ENCODE data around the gene TFCP2L1.

Gene TFCP2L1

GRCh38 chr2:121184248-121184862 is 100.6 kb downstream of the TFCP2L1 start (continued):
- no peak for TF ChIP-seq ZNF202 (tag by site-specific recombination; IDR thresholded peaks at IDR 0.05; ENCODE audit: borderline replicate concordance)
- no peak for TF ChIP-seq HIC1 (tag by site-specific recombination; IDR thresholded peaks at IDR 0.05)
- TF ChIP-seq ZNF768 (tag by site-specific recombination; IDR thresholded peaks at IDR 0.05) = no peak
- TF ChIP-seq SCRT1 (tag by site-specific recombination; IDR thresholded peaks at IDR 0.05; ENCODE audit: borderline replicate concordance) = peak; percentile 90
- peak; percentile 23; the same call in 1 of the 2 replicates for TF ChIP-seq ZIC2 (tag by site-specific recombination; IDR thresholded peaks at IDR 0.05)
- TF ChIP-seq ZNF114 (tag by site-specific recombination; IDR thresholded peaks at IDR 0.05) = no peak
- no peak for TF ChIP-seq ZNF19 (tag by site-specific recombination; IDR thresholded peaks at IDR 0.05; ENCODE audit: low read depth)
- TF ChIP-seq REPIN1 (tag by site-specific recombination; IDR thresholded peaks at IDR 0.05; ENCODE audit: low read depth) = no peak
- no peak for TF ChIP-seq SALL2 (tag by site-specific recombination; IDR thresholded peaks at IDR 0.05; ENCODE audit: borderline replicate concordance)
- no peak for TF ChIP-seq FEZF1 (tag by site-specific recombination; IDR thresholded peaks at IDR 0.05)

DNA sequence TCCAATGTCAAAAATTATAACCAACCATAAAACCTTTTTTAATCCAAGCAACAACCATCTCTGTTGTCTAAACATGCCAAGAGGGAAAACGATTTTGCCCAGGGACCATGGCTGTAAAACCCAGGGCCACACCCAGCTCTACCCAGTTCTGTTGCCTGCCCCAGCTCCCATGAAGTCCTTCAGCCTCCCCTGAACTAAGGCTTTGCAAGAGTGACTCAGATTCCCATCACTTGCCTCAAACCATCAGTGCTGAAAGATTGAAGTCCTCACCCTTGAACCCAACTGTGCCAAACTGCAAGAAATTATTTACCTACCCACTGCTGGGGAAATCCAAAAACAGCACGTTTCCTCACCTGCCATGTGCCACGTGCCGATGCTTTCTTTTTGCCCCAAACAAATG is 102.5 kb downstream of the TFCP2L1 start:
- Histone ChIP-seq H3K36me3 (ENCODE audit: control insufficient read depth in 2 of 2, insufficient read depth in 1 of 2, low read length in 2 of 2) (no peaks in the 10 kb centered on the region), H3K9me3 (ENCODE audit: control insufficient read depth, insufficient read depth, low read depth, low read length) (no peaks in the 10 kb centered on the region), H3K4me3 (ENCODE audit: low read depth, low read length) (no peak overlapping the region), H3K27ac (ENCODE audit: extremely low read depth, low read depth, low read length) (no peak overlapping the region), H3K4me1 (ENCODE audit: control insufficient read depth, insufficient read depth, low read length) (no peaks in the 10 kb centered on the region)
- TF ChIP-seq ZNF174 (tag by site-specific recombination; IDR thresholded peaks at IDR 0.05) = no peak
- TF ChIP-seq ZNF2 (tag by site-specific recombination; IDR thresholded peaks at IDR 0.05) = no peak
- no peak for TF ChIP-seq OVOL3 (tag by site-specific recombination; IDR thresholded peaks at IDR 0.05)
- TF ChIP-seq, protein P1, sequence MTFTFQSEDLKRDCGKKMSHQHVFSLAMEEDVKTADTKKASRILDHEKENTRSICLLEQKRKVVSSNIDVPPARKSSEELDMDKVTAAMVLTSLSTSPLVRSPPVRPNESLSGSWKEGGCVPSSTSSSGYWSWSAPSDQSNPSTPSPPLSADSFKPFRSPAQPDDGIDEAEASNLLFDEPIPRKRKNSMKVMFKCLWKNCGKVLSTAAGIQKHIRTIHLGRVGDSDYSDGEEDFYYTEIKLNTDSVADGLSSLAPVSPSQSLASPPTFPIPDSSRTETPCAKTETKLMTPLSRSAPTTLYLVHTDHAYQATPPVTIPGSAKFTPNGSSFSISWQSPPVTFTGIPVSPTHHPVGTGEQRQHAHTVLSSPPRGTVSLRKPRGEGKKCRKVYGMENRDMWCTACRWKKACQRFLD (tag by site-specific recombination; IDR thresholded peaks at IDR 0.05) = no peak
- no peak for TF ChIP-seq ZNF184 (tag by site-specific recombination; IDR thresholded peaks at IDR 0.05)
- TF ChIP-seq ZNF610 (tag by site-specific recombination; IDR thresholded peaks at IDR 0.05; ENCODE audit: borderline replicate concordance) = no peak
- no peak for TF ChIP-seq GLIS1 (tag by site-specific recombination; IDR thresholded peaks at IDR 0.05)
- TF ChIP-seq ZNF140 (tag by site-specific recombination; IDR thresholded peaks at IDR 0.05) = no peak
- TF ChIP-seq SP2 (tag by site-specific recombination; IDR thresholded peaks at IDR 0.05) = no peak
- TF ChIP-seq ZNF76 (tag by site-specific recombination; IDR thresholded peaks at IDR 0.05; ENCODE audit: borderline replicate concordance, low read depth) = no peak
- TF ChIP-seq ZNF423 (tag by site-specific recombination; IDR thresholded peaks at IDR 0.05) = no peak
- TF ChIP-seq, protein P2, sequence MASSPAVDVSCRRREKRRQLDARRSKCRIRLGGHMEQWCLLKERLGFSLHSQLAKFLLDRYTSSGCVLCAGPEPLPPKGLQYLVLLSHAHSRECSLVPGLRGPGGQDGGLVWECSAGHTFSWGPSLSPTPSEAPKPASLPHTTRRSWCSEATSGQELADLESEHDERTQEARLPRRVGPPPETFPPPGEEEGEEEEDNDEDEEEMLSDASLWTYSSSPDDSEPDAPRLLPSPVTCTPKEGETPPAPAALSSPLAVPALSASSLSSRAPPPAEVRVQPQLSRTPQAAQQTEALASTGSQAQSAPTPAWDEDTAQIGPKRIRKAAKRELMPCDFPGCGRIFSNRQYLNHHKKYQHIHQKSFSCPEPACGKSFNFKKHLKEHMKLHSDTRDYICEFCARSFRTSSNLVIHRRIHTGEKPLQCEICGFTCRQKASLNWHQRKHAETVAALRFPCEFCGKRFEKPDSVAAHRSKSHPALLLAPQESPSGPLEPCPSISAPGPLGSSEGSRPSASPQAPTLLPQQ (tag by site-specific recombination; IDR thresholded peaks at IDR 0.05) = no peak
- TF ChIP-seq ZNF274 (IDR thresholded peaks at IDR 0.05; ENCODE audit: low read length) = no peak
- no peak for TF ChIP-seq ZNF274 (tag by site-specific recombination; IDR thresholded peaks at IDR 0.05; ENCODE audit: borderline replicate concordance)
- TF ChIP-seq, protein P3, sequence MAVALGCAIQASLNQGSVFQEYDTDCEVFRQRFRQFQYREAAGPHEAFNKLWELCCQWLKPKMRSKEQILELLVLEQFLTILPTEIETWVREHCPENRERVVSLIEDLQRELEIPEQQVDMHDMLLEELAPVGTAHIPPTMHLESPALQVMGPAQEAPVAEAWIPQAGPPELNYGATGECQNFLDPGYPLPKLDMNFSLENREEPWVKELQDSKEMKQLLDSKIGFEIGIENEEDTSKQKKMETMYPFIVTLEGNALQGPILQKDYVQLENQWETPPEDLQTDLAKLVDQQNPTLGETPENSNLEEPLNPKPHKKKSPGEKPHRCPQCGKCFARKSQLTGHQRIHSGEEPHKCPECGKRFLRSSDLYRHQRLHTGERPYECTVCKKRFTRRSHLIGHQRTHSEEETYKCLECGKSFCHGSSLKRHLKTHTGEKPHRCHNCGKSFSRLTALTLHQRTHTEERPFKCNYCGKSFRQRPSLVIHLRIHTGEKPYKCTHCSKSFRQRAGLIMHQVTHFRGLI (tag by site-specific recombination; IDR thresholded peaks at IDR 0.05) = no peak
- no peak for TF ChIP-seq ZNF544 (tag by site-specific recombination; IDR thresholded peaks at IDR 0.05)
- TF ChIP-seq ZNF623 (tag by site-specific recombination; IDR thresholded peaks at IDR 0.05) = no peak
- ChIA-PET CTCF (no interaction called here), POLR2A (no interaction called here)
